ENCODE measurements around the gene SARS1. TPM values are rescaled to one million over a fixed set of nuclear protein-coding genes. Genes with fewer than 3 reads are reported as not detected.

SARS1 gene
- total RNA-seq, 2 experiments from 2014 or later: 277 to 290 TPM

DNA sequence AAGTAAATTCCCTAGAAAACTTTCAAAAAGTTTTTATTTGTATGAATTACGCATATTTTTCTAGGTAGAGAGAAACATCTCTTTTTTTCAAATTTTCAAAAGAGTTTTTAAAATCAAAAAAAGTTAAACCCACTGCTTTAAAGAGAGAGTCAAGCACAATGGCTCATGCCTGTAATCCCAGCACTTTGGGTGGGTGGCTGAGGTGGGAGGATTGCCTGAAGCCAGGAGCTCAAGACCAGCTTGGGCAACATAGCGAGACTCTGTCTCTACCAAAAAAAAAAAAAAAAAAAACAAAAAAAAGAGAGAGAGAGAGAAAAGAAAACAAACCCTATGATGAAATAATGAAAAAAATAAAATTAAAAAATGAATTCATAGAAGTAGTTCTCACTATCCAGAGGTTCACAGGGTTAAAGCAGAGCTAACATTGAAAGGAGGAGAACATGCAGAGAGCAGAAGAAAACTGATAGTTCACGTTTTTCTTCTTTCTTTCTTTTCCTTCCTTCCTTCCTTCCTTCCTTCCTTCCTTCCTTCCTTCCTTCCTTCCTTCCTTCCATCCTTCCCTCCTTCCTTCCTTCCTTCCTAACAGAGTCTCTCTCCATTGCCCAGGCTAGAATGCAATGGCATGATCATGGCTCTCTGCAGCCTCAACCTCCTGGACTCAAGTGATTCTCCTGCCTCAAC is 30.5 kb upstream of the SARS1 start:
- intact Hi-C loops (cut with micrococcal nuclease; ENCODE audit: unreplicated experiment): no loop called here
- H3K36me3 ChIP-seq (ENCODE audit: insufficient read depth, low read length): no peaks in the 10 kb centered on the region
- H3K4me2 ChIP-seq (ENCODE audit: low read length): no peak overlapping the region
- ChIA-PET POLR2A (interaction anchor here (0.6 to 1.4 kb wide), 4 partner anchors 23 to 131 kb away, joined by 3 to 14 read pairs (median 4); no protein-coding TSS in a partner anchor), CTCF (ENCODE audit: unreplicated experiment) (no interaction called here)
- DNase-seq (ENCODE audit: low spot score): no peak
- no peak overlapping the region for H3K27ac ChIP-seq (ENCODE audit: low read depth, low read length, poor library complexity, severe bottlenecking)
- BruUV-seq (replicated peaks): no TSS peak
- no peaks in the 10 kb centered on the region for H3K9me3 ChIP-seq (ENCODE audit: low read length)
- no peak overlapping the region for H2AFZ ChIP-seq (ENCODE audit: low read length)
- no peaks in the 10 kb centered on the region for H3K79me2 ChIP-seq (ENCODE audit: insufficient read depth, low read depth, low read length)
- no peaks in the 10 kb centered on the region for H3K9me2 ChIP-seq (ENCODE audit: insufficient read depth, low read length)
- no peaks in the 10 kb centered on the region for H4K20me1 ChIP-seq (ENCODE audit: insufficient read depth, low read length)
- TF ChIP-seq, protein P1, sequence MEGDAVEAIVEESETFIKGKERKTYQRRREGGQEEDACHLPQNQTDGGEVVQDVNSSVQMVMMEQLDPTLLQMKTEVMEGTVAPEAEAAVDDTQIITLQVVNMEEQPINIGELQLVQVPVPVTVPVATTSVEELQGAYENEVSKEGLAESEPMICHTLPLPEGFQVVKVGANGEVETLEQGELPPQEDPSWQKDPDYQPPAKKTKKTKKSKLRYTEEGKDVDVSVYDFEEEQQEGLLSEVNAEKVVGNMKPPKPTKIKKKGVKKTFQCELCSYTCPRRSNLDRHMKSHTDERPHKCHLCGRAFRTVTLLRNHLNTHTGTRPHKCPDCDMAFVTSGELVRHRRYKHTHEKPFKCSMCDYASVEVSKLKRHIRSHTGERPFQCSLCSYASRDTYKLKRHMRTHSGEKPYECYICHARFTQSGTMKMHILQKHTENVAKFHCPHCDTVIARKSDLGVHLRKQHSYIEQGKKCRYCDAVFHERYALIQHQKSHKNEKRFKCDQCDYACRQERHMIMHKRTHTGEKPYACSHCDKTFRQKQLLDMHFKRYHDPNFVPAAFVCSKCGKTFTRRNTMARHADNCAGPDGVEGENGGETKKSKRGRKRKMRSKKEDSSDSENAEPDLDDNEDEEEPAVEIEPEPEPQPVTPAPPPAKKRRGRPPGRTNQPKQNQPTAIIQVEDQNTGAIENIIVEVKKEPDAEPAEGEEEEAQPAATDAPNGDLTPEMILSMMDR (conservative IDR thresholded peaks at IDR 0.05; ENCODE audit: low read length): no peak
- no peak overlapping the region for H3K4me3 ChIP-seq (ENCODE audit: low read depth, low read length, poor library complexity, severe bottlenecking)
- H3K4me1 ChIP-seq (ENCODE audit: insufficient read depth, low read length, poor library complexity, severe bottlenecking): no peaks in the 10 kb centered on the region

DNA sequence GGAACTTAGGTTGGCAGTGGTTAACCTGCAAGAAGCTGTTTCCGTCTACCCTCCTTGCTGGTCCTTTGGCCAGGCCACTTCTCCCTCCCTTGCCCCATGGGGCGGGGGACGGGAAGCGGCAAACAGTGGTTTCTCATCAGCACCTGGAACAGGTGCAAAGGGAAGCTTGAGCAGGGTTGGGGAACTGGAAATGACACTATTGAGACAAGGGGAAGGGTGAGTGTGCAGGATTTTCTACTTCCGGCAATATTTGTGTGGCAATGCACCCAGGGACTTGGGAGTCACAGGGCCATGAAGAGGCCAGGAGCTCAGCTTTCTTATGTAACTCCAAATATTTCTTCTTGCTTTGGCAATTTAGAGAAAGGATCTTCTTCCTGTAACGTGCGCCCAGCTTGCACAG is 29.0 kb upstream of the SARS1 start:
- ChIA-PET CTCF (ENCODE audit: unreplicated experiment) (no interaction called here), POLR2A (interaction anchor here (1.4 kb wide), 1 partner anchor 29 kb away, joined by 3 read pairs; no protein-coding TSS in a partner anchor)
- H3K27ac ChIP-seq (ENCODE audit: low read depth, low read length, poor library complexity, severe bottlenecking): no peak overlapping the region
- H3K9me3 ChIP-seq (ENCODE audit: low read length): no peaks in the 10 kb centered on the region
- H2AFZ ChIP-seq (ENCODE audit: low read length): no peak overlapping the region
- intact Hi-C loops (cut with micrococcal nuclease; ENCODE audit: unreplicated experiment): no loop called here
- no peaks in the 10 kb centered on the region for H3K36me3 ChIP-seq (ENCODE audit: insufficient read depth, low read length)
- H3K9me2 ChIP-seq (ENCODE audit: insufficient read depth, low read length): no peaks in the 10 kb centered on the region
- TF ChIP-seq EZH2phosphoT487 (IDR thresholded peaks at IDR 0.05; ENCODE audit: borderline replicate concordance, low read depth, low read length): no peak
- TF ChIP-seq, protein P1 (conservative IDR thresholded peaks at IDR 0.05; ENCODE audit: low read length): no peak
- H3K4me1 ChIP-seq (ENCODE audit: insufficient read depth, low read length, poor library complexity, severe bottlenecking): no peaks in the 10 kb centered on the region
- no peaks in the 10 kb centered on the region for H3K79me2 ChIP-seq (ENCODE audit: insufficient read depth, low read depth, low read length)
- no peaks in the 10 kb centered on the region for H4K20me1 ChIP-seq (ENCODE audit: insufficient read depth, low read length)
- no TSS peak for BruUV-seq (replicated peaks)
- no peak for DNase-seq (ENCODE audit: low spot score)
- no peak overlapping the region for H3K4me2 ChIP-seq (ENCODE audit: low read length)
- H3K4me3 ChIP-seq (ENCODE audit: low read depth, low read length, poor library complexity, severe bottlenecking): no peak overlapping the region

DNA sequence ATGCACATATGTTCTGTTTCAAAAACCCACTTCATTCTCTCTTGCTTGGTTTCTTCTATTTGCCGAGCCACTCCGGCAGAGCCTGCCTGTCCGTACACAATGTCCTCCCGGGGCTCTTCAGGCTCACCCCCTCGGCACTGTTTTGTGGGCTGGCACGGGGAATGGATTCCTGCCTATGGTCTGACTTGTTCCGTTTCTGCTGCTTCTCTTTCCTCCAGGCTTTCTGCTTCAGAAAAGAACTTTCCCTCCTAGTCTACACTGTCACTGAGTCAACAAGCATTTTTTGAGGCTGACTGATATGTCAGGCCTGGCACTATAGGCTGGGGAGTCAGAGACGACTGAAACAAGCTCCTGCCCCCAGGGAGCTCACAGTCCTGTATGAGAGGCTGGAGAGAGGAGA is 28.4 kb upstream of the SARS1 start:
- CTCF ChIA-PET (ENCODE audit: unreplicated experiment): no interaction called here
- intact Hi-C loops (cut with micrococcal nuclease; ENCODE audit: unreplicated experiment): no loop called here

More for the DNA sequence above, 28.4 kb upstream of the SARS1 start:
- Histone ChIP-seq H3K36me3 (ENCODE audit: insufficient read depth, low read length) (no peaks in the 10 kb centered on the region), H4K20me1 (ENCODE audit: insufficient read depth, low read length) (no peaks in the 10 kb centered on the region), H3K4me2 (ENCODE audit: low read length) (no peak overlapping the region), H2AFZ (ENCODE audit: low read length) (no peak overlapping the region), H3K79me2 (ENCODE audit: insufficient read depth, low read depth, low read length) (no peaks in the 10 kb centered on the region), H3K27ac (ENCODE audit: low read depth, low read length, poor library complexity, severe bottlenecking) (no peak overlapping the region), H3K9me2 (ENCODE audit: insufficient read depth, low read length) (no peaks in the 10 kb centered on the region), H3K4me1 (ENCODE audit: insufficient read depth, low read length, poor library complexity, severe bottlenecking) (no peaks in the 10 kb centered on the region), H3K9me3 (ENCODE audit: low read length) (no peaks in the 10 kb centered on the region), H3K4me3 (ENCODE audit: low read depth, low read length, poor library complexity, severe bottlenecking) (no peak overlapping the region)
- BruUV-seq (replicated peaks): no TSS peak
- DNase-seq (ENCODE audit: low spot score): no peak
- POLR2A ChIA-PET: no interaction called here
- TF ChIP-seq EZH2phosphoT487 (IDR thresholded peaks at IDR 0.05; ENCODE audit: borderline replicate concordance, low read depth, low read length): no peak
- TF ChIP-seq, protein P1 (conservative IDR thresholded peaks at IDR 0.05; ENCODE audit: low read length): no peak
